Nephron (organoid): ENCODE measurements around the gene LPP.

Experiments
- H3K27ac Mint-ChIP-seq, 3 experiments: 2 replicates each; pipeline ENCODE4 v1.8.0; 2020; ENCODE audit warnings: mixed read lengths in 3 of 3, mild to moderate bottlenecking in 2 of 3, moderate library complexity in 1 of 3
- H3K27me3 Mint-ChIP-seq: 2 replicates; pipeline ENCODE4 v1.8.0; 2021; ENCODE audit warnings: low read depth, mild to moderate bottlenecking, moderate library complexity, mixed read lengths
- H3K36me3 Mint-ChIP-seq: 2 replicates; pipeline ENCODE4 v1.8.0; 2020; ENCODE audit warnings: low read depth, mixed read lengths
- H3K4me1 Mint-ChIP-seq: 2 replicates; pipeline ENCODE4 v1.8.0; 2020; ENCODE audit warnings: mixed read lengths
- H3K4me3 Mint-ChIP-seq, 3 experiments: 2 replicates each; pipeline ENCODE4 v1.8.0; 2020; ENCODE audit warnings: mild to moderate bottlenecking in 3 of 3, mixed read lengths in 3 of 3, moderate library complexity in 2 of 3
- H3K9me3 Mint-ChIP-seq: 2 replicates; pipeline ENCODE4 v1.8.0; 2020; ENCODE audit warnings: mixed read lengths
- TF ChIP-seq, protein P1 (sequence below), 3 experiments: fragments of 200-600 bp; sonication (generic); IDR thresholded peaks; one replicate each; pipeline ENCODE4 v1.5.0; 2021; ENCODE audit warnings: antibody characterized with exemption in 3 of 3; ENCODE audit not compliant: unreplicated experiment in 3 of 3

The LPP gene

GRCh38 chr3:188558343-188559071 is 404.6 kb downstream of the LPP start:
- TF ChIP-seq, protein P1, sequence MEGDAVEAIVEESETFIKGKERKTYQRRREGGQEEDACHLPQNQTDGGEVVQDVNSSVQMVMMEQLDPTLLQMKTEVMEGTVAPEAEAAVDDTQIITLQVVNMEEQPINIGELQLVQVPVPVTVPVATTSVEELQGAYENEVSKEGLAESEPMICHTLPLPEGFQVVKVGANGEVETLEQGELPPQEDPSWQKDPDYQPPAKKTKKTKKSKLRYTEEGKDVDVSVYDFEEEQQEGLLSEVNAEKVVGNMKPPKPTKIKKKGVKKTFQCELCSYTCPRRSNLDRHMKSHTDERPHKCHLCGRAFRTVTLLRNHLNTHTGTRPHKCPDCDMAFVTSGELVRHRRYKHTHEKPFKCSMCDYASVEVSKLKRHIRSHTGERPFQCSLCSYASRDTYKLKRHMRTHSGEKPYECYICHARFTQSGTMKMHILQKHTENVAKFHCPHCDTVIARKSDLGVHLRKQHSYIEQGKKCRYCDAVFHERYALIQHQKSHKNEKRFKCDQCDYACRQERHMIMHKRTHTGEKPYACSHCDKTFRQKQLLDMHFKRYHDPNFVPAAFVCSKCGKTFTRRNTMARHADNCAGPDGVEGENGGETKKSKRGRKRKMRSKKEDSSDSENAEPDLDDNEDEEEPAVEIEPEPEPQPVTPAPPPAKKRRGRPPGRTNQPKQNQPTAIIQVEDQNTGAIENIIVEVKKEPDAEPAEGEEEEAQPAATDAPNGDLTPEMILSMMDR (IDR thresholded peaks at IDR 0.05; ENCODE audit: unreplicated experiment in 3 of 3): no peak
- no peaks in the 10 kb centered on the region for H3K4me1 Mint-ChIP-seq
- no peaks in the 10 kb centered on the region for H3K9me3 Mint-ChIP-seq
- no peak overlapping the region for H3K27ac Mint-ChIP-seq
- no peak overlapping the region for H3K4me3 Mint-ChIP-seq
- H3K36me3 Mint-ChIP-seq: no peaks in the 10 kb centered on the region
- no peaks in the 10 kb centered on the region for H3K27me3 Mint-ChIP-seq

DNA sequence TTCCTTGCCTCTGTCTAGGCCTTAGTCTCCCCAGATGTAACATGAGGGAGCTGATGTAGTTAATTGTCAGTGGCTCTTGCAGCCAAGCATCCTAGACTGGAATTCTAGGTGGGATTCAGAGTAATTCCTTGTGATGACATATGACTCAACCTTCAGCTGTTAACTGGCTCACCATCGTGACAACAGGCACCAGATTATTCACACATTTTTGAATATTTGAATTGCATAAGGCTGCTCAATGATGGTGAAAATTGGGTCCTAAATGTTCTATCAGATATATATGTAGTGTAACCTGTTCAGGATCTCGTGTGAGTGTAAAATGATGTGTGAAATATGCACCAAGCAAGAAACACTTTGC is 405.1 kb downstream of the LPP start:
- TF ChIP-seq, protein P1 (IDR thresholded peaks at IDR 0.05; ENCODE audit: unreplicated experiment in 3 of 3): no peak
- Mint-ChIP-seq H3K4me3 (no peak overlapping the region), H3K9me3 (no peaks in the 10 kb centered on the region), H3K27ac (no peak overlapping the region), H3K27me3 (no peaks in the 10 kb centered on the region), H3K36me3 (no peaks in the 10 kb centered on the region), H3K4me1 (no peaks in the 10 kb centered on the region)

DNA sequence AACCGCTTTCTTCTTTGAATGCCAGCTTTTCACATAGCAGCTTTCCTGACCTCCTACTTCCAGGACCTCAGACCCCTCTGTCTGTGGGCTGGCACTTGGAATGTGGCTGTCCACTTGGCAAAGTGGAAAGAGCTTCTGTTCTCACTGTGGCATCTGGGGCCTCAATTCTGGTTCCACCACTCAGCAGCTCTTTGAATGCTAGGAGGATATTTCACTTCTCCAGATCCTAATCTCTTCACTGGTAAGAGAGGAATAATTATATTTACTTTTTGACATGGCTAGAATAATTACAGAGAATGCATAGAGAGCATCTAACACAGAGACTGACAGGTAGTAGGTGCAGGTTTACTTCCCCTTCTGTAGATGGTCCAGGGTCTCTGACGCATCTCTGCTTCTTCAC is 405.9 kb downstream of the LPP start:
- Mint-ChIP-seq H3K4me1 (no peaks in the 10 kb centered on the region), H3K36me3 (no peaks in the 10 kb centered on the region), H3K4me3 (no peak overlapping the region), H3K27ac (no peak overlapping the region), H3K9me3 (no peaks in the 10 kb centered on the region), H3K27me3 (no peaks in the 10 kb centered on the region)
- TF ChIP-seq, protein P1 (IDR thresholded peaks at IDR 0.05; ENCODE audit: unreplicated experiment in 3 of 3): no peak

DNA sequence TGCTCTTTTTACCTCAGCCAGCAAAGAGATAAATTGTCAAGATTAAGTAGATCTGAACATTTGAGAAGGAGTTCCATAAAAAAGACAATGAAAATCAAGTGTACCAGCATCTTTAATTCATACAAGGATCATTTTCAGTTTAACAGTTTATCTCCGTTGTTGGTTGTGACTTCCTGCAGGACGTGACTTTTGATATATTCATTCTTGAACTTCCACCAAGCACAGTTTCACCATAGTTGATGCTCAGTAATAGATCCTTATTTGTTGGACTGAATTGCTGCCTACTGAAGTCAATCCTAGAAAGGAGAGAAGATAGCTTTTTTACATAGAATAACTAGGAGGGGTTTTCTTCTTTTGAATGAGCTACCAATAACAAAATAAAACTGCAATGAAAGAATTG is 408.2 kb downstream of the LPP start:
- Mint-ChIP-seq H3K9me3 (no peaks in the 10 kb centered on the region), H3K4me3 (no peak overlapping the region), H3K27ac (no peak overlapping the region), H3K4me1 (peaks cover under 1% of the 10 kb centered on the region), H3K36me3 (no peaks in the 10 kb centered on the region), H3K27me3 (no peaks in the 10 kb centered on the region)
- TF ChIP-seq, protein P1 (IDR thresholded peaks at IDR 0.05; ENCODE audit: unreplicated experiment in 3 of 3): no peak

- peaks cover 25% of the 10 kb centered on the region for H3K4me1 Mint-ChIP-seq
- no peaks in the 10 kb centered on the region for H3K36me3 Mint-ChIP-seq
- TF ChIP-seq, protein P1 (IDR thresholded peaks at IDR 0.05; ENCODE audit: unreplicated experiment in 3 of 3): no peak
- H3K9me3 Mint-ChIP-seq: no peaks in the 10 kb centered on the region
- H3K27ac Mint-ChIP-seq: no peak overlapping the region
- H3K4me3 Mint-ChIP-seq: no peak overlapping the region
- H3K27me3 Mint-ChIP-seq: no peaks in the 10 kb centered on the region
Observed at GRCh38 chr3:188567478-188568195, 413.7 kb downstream of the LPP start.

DNA sequence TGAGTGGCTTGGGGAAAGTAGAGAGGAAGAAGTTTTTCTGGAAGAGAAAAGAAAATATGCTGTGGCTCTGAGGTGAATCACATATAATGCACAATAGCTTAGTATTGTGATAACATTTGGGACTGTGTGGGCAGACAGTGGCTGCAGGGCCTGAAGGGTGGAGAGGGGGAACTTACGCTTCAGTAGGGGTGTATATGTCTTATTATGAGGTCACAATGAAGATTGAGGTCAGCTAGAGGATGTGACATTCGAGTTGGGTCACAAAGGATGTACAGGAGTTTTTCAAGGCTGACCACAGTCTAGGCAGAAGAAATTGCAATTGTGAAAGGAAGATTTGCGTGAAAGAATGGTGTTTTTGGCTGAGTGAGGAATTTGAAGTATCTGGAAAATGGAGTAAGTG is 414.8 kb downstream of the LPP start:
- TF ChIP-seq, protein P1 (IDR thresholded peaks at IDR 0.05; ENCODE audit: unreplicated experiment in 3 of 3): no peak
- Mint-ChIP-seq H3K27me3 (no peaks in the 10 kb centered on the region), H3K27ac (no peak overlapping the region), H3K4me3 (no peak overlapping the region), H3K36me3 (no peaks in the 10 kb centered on the region), H3K9me3 (no peaks in the 10 kb centered on the region), H3K4me1 (peaks cover 30% of the 10 kb centered on the region)
